ENCODE results near the gene OSBPL6.

OSBPL6 gene

GRCh38 chr2:178238750-178239149 lies 44.4 kb downstream of the OSBPL6 start:
- no peak for TF ChIP-seq CTCF (IDR thresholded peaks at IDR 0.05; ENCODE audit: low read depth, low read length)
- no peak overlapping the region for H3K4me3 ChIP-seq (ENCODE audit: low read depth, low read length)
- in situ Hi-C loops (cut with HindIII; ENCODE audit: low sequenced_read_pairs), result no loop called here
- no peak for DNase-seq (ENCODE audit: low read depth, low spot score)

GRCh38 chr2:178241844-178242551 lies 47.7 kb downstream of the OSBPL6 start:
- no peak for TF ChIP-seq CTCF (IDR thresholded peaks at IDR 0.05; ENCODE audit: low read depth, low read length)
- in situ Hi-C loops (cut with HindIII; ENCODE audit: low sequenced_read_pairs), result no loop called here
- DNase-seq (ENCODE audit: low read depth, low spot score), result peak; percentile 95
- H3K4me3 ChIP-seq (ENCODE audit: low read depth, low read length), result no peak overlapping the region

- in situ Hi-C loops (cut with HindIII; ENCODE audit: low sequenced_read_pairs), result no loop called here
- TF ChIP-seq CTCF (IDR thresholded peaks at IDR 0.05; ENCODE audit: low read depth, low read length), result no peak
- DNase-seq (ENCODE audit: low read depth, low spot score), result no peak
- no peak overlapping the region for H3K4me3 ChIP-seq (ENCODE audit: low read depth, low read length)
Observed at GRCh38 chr2:178242552-178242883, 48.2 kb downstream of the OSBPL6 start.

GRCh38 chr2:178243961-178244360 lies 49.6 kb downstream of the OSBPL6 start:
- DNase-seq (ENCODE audit: low read depth, low spot score), result no peak
- in situ Hi-C loops (cut with HindIII; ENCODE audit: low sequenced_read_pairs), result no loop called here
- no peak overlapping the region for H3K4me3 ChIP-seq (ENCODE audit: low read depth, low read length)
- no peak for TF ChIP-seq CTCF (IDR thresholded peaks at IDR 0.05; ENCODE audit: low read depth, low read length)

- in situ Hi-C loops (cut with HindIII; ENCODE audit: low sequenced_read_pairs), result no loop called here
- TF ChIP-seq CTCF (IDR thresholded peaks at IDR 0.05; ENCODE audit: low read depth, low read length), result no peak
- no peak overlapping the region for H3K4me3 ChIP-seq (ENCODE audit: low read depth, low read length)
- no peak for DNase-seq (ENCODE audit: low read depth, low spot score)
Observed at GRCh38 chr2:178244777-178245176, 50.5 kb downstream of the OSBPL6 start.

- H3K4me3 ChIP-seq (ENCODE audit: low read depth, low read length), result no peak overlapping the region
- in situ Hi-C loops (cut with HindIII; ENCODE audit: low sequenced_read_pairs), result no loop called here
- TF ChIP-seq CTCF (IDR thresholded peaks at IDR 0.05; ENCODE audit: low read depth, low read length), result no peak
- DNase-seq (ENCODE audit: low read depth, low spot score), result no peak
Observed at GRCh38 chr2:178246696-178247095, 52.4 kb downstream of the OSBPL6 start.
